Raji (cell line): Measurements from ENCODE around the gene RANGAP1.
A peak's percentile ranks its signal among the peaks of the same experiment; 100 is the strongest.

ENCODE experiments used
- POLR2A ChIP-seq: IDR thresholded peaks from 2 replicates; pipeline ENCODE4 v1.6.1; 2011; ENCODE audit warnings: low read depth, low read length, control low read depth; ENCODE audit not compliant: insufficient read depth

RANGAP1 gene

GRCh38 chr22:41285820-41286638 is at the start of gene RANGAP1:
Gene RANGAP1, minus strand, starts transcription at chr22:41286187. Its CDS starts 5,143 bp downstream, at chr22:41281044.
- peak; percentile 87 for TF ChIP-seq POLR2A

DNA sequence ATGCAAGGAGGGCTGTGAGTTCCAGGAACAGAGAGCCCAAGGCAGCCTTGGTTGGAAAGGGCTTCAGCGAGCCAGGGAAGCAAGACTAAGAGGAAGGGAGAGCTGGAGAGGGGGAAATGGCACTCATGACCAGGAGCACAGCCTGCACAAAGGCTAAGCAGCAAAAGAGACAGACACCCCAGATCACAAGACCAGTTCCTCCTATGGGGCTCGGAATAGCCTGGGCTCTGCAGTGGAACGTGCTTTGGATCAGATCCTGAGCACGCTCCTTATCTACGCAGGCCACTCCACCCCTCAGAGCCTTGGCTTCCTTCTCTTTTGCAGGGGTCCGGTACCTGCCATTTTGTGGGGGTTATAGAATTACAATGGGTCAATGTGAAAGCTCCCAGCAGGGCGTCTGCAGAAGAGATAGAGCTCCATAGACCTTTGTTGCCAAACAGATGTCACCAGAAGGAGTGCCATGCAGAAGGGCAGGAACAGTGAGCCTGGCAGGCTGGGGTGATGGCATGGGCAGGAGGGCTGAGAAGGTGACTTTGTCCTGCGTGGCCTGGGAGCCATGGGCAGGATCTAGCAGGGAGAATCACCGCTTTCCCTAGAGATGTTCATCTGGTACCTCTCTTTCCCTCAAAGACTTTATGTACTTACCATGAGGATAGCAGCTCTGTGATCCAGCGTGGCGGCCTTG is 49.1 kb upstream of the RANGAP1 start:
- no peak for TF ChIP-seq POLR2A

DNA sequence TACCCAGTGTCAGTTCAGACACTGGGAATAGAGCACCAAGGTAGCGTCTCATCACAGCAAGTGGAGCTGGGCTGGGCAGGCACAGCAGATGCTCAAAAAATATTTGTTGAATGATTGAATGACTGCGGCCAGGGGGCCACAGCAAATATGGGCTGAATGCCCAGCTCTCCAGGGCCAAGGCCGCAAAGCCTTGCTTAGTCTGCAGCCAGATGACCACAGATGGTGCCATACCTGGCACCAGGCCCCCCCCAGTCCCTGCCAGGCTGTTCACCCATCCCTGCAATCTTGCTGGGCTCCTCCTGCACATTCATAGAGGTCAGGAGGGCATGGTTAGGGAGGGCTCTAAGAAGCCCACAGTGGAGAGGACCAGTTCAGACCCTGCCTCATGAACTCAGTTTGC is 48.2 kb upstream of the RANGAP1 start:
- no peak for TF ChIP-seq POLR2A

- TF ChIP-seq POLR2A, result no peak
Observed at GRCh38 chr22:41333806-41334205, 47.8 kb upstream of the RANGAP1 start.

DNA sequence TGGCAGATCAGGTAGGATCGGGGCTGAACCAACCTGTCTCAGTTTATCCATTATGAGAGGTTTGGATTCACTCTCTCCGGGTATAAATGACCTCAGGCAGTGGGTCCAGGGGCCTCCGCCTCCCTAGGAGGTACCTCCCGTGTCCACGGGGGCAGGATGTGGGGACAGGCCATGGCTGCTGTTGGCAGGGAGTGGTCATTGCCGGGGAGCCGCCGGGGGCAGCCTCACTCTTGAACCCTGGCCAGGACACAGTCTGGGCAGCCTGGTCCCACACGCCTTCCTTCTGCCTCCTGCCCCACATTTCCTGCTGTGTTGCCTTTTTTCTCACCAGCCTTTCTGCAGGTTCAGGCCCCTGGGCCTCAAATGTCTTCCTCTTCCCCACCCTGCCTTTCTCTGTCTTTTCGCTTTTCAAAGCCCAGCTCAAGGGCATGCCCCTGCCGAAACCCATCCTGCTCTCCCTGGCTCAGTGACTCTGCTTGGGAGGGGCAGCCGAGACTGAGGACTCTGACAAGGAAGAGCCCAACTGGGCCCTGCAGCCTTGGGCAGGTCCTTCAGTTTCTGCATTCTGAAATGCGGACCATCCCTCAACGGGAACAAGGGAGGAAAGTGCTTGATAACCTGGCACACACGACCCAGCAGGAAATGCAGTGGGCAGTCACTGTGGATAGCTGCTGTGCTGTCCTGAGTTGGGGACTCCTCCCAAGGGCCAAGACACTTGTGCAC is 46.4 kb upstream of the RANGAP1 start:
- TF ChIP-seq POLR2A, result no peak

- TF ChIP-seq POLR2A, result no peak
Observed at GRCh38 chr22:41330169-41330568, 44.2 kb upstream of the RANGAP1 start.

DNA sequence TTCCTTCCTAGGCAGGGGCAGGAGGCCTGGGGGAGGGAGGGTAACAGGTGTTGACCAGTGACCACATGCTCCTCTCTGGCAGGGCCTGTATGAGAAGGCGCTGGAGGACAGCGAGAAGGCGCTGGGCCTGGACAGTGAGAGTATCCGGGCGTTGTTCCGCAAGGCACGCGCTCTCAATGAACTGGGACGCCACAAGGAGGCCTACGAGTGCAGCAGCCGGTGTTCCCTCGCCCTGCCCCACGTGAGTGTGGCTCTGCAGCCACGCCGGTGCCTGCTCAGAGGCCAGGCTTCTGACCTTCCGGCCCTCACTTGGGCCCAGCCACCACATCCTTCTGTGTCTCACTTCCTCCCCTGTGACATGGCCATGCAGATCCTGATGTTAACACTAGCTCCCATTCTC is 41.1 kb upstream of the RANGAP1 start:
- no peak for TF ChIP-seq POLR2A

- TF ChIP-seq POLR2A, result no peak
Observed at GRCh38 chr22:41324821-41325528, 39.0 kb upstream of the RANGAP1 start.

- TF ChIP-seq POLR2A, result no peak
Observed at GRCh38 chr22:41320416-41321240, 34.6 kb upstream of the RANGAP1 start.

- no peak for TF ChIP-seq POLR2A
Observed at GRCh38 chr22:41315586-41315985, 29.6 kb upstream of the RANGAP1 start.

DNA sequence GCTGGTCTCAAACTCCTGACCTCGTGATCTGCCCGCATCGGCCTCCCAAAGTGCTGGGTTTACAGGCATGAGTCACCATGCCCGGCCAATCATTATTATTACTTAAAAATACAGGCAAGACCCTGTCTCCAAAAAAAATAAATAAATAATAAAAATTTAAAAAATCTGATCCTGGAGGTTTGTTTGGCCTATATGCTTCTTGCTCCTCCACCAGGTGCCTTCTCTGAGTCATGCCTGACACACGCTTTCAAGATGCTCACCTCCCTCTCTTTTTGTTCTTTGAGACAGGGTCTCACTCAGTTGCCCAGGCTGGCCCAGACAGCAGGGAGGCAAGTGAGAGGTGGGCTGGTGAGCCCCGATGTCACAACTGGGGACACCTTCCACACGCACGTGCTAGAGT is 28.8 kb upstream of the RANGAP1 start:
- TF ChIP-seq POLR2A, result no peak

DNA sequence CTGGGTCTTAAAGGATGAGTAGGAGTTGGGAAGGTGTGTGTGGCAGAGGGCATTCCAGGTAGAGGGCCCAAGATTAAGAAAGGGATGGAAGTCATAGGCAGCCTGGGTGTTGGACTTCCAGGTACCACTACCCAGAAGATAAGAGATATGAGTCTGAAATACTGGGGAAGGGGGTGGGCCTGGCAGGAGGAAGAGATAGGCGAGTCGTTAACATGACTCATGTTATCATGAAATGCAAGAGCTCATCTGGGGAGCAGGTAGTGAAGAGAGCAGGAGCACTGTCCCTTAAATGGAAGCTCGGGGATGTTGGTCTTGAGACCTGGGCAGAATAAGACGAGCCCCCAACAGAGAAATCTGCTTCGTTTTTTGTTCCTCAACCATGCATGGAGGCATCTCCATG is 25.5 kb upstream of the RANGAP1 start:
- TF ChIP-seq POLR2A, result no peak

- no peak for TF ChIP-seq POLR2A
Observed at GRCh38 chr22:41310336-41310735, 24.3 kb upstream of the RANGAP1 start.

DNA sequence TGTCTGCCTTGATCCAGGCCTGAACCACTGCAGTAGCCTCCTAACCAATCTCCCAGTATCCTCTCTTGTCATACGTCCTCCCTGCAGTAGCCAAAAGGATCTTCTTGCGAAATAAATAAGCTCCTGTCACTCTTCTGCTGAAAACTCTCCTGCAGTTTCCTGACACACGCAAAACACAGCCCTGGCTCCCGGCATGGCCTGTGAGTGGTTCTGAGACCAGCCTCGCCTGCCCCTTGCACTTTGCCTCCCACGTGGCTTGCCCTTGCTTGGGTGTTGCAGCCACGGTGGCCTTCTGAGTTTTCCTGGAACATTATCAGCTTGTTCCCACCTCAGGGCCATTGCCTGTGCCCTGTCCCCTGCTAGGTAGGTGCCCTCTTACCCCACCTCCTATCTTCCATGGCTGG is 22.6 kb upstream of the RANGAP1 start:
- TF ChIP-seq POLR2A, result no peak
